Activated T-helper 1 cell treated with anti-CD3 and anti-CD28 coated beads, Interleukin-12 subunit alpha, Interleukin-12 subunit beta, Interleukin-2, Interleukin-4 antibody, amounts not matched to agents 30 ng/mL and 10 ng/mL and 1 ng/mL, durations not matched to agents 14 hours and 24 hours and 36 hours (primary cell): ENCODE data around the gene AKR1A1. TPM values are rescaled to one million over a fixed set of nuclear protein-coding genes. Genes with fewer than 3 reads are reported as not detected.
A peak's percentile ranks its signal among the peaks of the same experiment; 100 is the strongest.
"Not testable (repeated sequence)": the region's sequence is repeated elsewhere in the genome, so short reads cannot be mapped to it uniquely, and the experiment has no call there.

Source experiments
- DNase-seq: peaks from one replicate; pipeline ENCODE4 v3.0.0; 2021; ENCODE audit warnings: low spot score
- H3K27ac Mint-ChIP-seq: one replicate; pipeline ENCODE4 v1.8.0; 2021; ENCODE audit warnings: mild to moderate bottlenecking, mixed read lengths
- H3K27me3 Mint-ChIP-seq: one replicate; pipeline ENCODE4 v1.8.0; 2022; ENCODE audit warnings: mild to moderate bottlenecking, moderate library complexity, mixed read lengths; ENCODE audit not compliant: insufficient read depth
- H3K36me3 Mint-ChIP-seq: one replicate; pipeline ENCODE4 v1.8.0; 2021; ENCODE audit warnings: low read depth, mixed read lengths
- H3K4me1 Mint-ChIP-seq: one replicate; pipeline ENCODE4 v1.8.0; 2021; ENCODE audit warnings: low read depth, mixed read lengths
- H3K4me3 Mint-ChIP-seq: one replicate; pipeline ENCODE4 v1.8.0; 2021; ENCODE audit warnings: mild to moderate bottlenecking, moderate library complexity, mixed read lengths
- H3K9me3 Mint-ChIP-seq: one replicate; pipeline ENCODE4 v1.8.0; 2021; ENCODE audit warnings: mixed read lengths
- intact Hi-C: fragments of 100-400 bp; cut with micrococcal nuclease; formaldehyde crosslinking; loops from one replicate; pipeline ENCODE4 v1.15.1; 2024
- total RNA-seq: library from RNA; stranded (reverse); gene quantifications from 2 replicates; pipeline ENCODE4 v1.2.3, GENCODE V29; 2022

AKR1A1 gene
- total RNA-seq, 1 donor from 2014 or later, result 194 TPM

DNA sequence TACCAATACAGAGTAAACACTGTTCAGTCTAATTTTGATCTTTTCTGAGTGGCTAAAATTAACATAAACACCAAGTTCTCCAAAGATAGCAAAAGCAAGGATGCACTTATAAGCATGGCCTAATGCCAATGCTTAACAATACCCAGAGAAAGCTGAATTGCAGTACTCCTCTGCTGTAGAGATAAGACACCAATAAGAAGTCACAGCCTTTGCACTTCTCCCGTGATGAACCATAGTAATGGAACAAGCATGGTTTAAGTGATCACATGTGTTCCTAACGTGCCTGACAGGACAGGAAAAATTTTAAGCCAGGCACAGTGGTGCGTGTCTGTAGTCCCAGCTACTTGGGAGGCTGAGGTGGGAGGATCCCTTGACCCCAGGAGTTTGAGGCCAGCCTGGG is 34.6 kb upstream of the AKR1A1 start:
- H3K27ac Mint-ChIP-seq, result peak overlapping the region; percentile 50
- peaks cover 52% of the 10 kb centered on the region for H3K4me1 Mint-ChIP-seq
- H3K36me3 Mint-ChIP-seq, result peaks cover 59% of the 10 kb centered on the region
- no peak overlapping the region for H3K4me3 Mint-ChIP-seq
- no peaks in the 10 kb centered on the region for H3K27me3 Mint-ChIP-seq
- no peak for DNase-seq
- intact Hi-C loops, result no loop called here
- no peaks in the 10 kb centered on the region for H3K9me3 Mint-ChIP-seq

- Mint-ChIP-seq H3K9me3 (no peaks in the 10 kb centered on the region), H3K27me3 (no peaks in the 10 kb centered on the region), H3K4me1 (peaks cover 49% of the 10 kb centered on the region), H3K27ac (peak overlapping the region; percentile 50), H3K4me3 (no peak overlapping the region), H3K36me3 (peaks cover 55% of the 10 kb centered on the region)
- DNase-seq, result no peak
- intact Hi-C loops, result no loop called here
These were observed 34.2 kb upstream of the AKR1A1 start for GRCh38 chr1:45516465-45516864.

DNA sequence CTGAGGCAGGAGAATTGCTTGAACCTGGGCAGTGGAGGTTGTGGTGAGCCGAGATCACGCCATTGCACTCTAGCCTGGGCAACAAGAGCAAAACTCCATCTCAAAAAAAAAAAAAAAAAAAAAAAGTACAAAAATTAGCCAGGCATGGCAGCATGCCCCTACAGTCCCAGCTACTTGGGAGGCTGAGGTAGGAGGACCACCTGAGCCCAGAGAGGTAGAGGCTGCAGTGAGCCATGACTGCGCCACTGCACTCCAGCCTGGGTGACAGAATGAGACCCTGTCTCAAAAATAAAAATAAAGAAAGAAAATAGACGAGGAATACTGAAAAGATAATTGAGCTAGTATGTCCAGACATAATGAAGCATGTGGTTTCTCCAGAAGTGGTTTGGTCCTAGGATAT is 32.3 kb upstream of the AKR1A1 start:
- H3K27ac Mint-ChIP-seq, H3K9me3 Mint-ChIP-seq, intact Hi-C loops, DNase-seq, H3K27me3 Mint-ChIP-seq: not testable (repeated sequence)
- peak overlapping the region; percentile 98 for H3K4me3 Mint-ChIP-seq
- peaks cover 48% of the 10 kb centered on the region for H3K36me3 Mint-ChIP-seq
- H3K4me1 Mint-ChIP-seq, result peaks cover 58% of the 10 kb centered on the region

- no peaks in the 10 kb centered on the region for H3K27me3 Mint-ChIP-seq
- peaks cover 58% of the 10 kb centered on the region for H3K4me1 Mint-ChIP-seq
- DNase-seq, result no peak
- intact Hi-C loops, result no loop called here
- H3K4me3 Mint-ChIP-seq, result peak overlapping the region; percentile 98
- no peaks in the 10 kb centered on the region for H3K9me3 Mint-ChIP-seq
- peaks cover 43% of the 10 kb centered on the region for H3K36me3 Mint-ChIP-seq
- H3K27ac Mint-ChIP-seq, result no peak overlapping the region
These were observed 31.7 kb upstream of the AKR1A1 start for GRCh38 chr1:45518910-45519309.

DNA sequence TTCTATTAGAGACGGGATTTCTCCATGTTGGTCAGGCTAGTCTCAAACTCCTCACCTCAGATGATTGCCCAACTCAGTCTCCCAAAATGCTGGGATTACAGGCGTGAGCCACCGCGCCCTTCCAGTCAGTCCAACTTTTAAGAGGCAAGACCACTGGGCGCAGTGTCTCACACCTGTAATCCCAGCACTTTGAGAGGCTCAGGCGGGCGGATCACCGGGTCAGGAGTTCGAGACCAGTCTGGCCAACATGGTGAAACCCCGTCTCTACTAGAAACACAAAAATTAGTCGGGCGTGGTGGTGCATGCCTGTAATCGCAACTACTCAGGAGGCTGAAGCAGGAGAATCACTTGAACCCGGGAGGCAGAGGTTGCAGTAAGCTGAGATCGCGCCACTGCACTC is 30.9 kb upstream of the AKR1A1 start:
- H3K9me3 Mint-ChIP-seq, DNase-seq, H3K27me3 Mint-ChIP-seq, H3K27ac Mint-ChIP-seq: not testable (repeated sequence)
- intact Hi-C loops, result loop anchor here (2.0 to 5.0 kb wide), 3 partner anchors 51 to 712 kb away; partner anchors contain the start of genes BTBD19, DYNLT4, GPBP1L1 and TMEM69
- H3K4me1 Mint-ChIP-seq, result peaks cover 54% of the 10 kb centered on the region
- H3K36me3 Mint-ChIP-seq, result peaks cover 34% of the 10 kb centered on the region
- H3K4me3 Mint-ChIP-seq, result peak overlapping the region; percentile 98

DNA sequence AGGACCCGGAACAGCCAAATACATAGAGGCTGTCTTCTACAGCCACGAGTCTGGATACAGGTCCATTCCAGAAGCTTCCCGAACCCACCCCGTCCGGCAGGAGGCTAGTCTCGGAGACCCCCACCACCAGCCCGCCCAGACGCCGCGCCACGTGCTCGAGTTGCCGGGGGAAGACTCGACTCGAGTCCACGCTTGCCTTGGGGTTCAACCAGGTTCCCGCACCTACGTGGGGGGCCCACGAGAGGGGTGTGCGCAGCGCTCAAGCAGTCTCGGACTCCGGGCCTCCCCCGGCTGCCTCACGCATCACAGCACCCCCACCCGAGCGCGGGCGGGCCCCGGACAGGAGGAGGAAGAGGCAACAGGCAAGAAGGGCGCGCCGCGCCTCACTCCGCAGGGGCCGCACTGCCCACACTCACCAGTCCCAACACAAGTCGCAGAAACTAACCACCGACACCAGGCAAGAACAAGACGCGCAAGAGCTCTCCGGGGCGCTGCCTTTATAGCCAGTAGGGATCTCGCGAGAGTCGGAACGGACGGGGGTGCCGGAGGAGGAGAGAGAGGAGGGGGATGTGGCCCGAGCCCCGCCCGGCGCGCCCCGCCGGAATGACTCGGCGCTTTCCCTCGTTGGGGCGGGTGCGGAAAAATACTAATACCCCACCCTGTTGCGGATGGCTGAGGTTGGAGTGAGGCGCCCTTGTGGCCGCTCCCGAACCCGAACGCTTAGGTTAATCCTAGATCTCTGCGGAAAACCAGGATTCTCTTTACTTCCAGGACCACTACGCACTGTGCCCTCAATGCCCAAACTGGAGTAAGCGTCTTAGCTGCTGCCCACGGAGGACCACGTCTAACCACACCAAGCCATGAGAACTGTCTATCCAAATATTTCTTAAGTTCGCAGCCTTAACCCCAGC is 29.0 kb upstream of the AKR1A1 start, which contains the start of gene PRDX1:
PRDX1 (minus strand) TSS at position 472 of the 911 bp plus-strand sequence. CDS start 2,841 bp downstream, outside the sequence.
- Mint-ChIP-seq H3K4me3 (peak within 1 kb of the TSS; percentile 98), H3K9me3 (no peaks in the 10 kb centered on the region), H3K27me3 (peaks cover 2% of the 10 kb centered on the region), H3K36me3 (peaks cover 16% of the 10 kb centered on the region), H3K4me1 (peaks cover 44% of the 10 kb centered on the region), H3K27ac (peak within 1 kb of the TSS; percentile 91)
- peak; percentile 97 for DNase-seq
- intact Hi-C loops, result loop anchor here (1.0 to 5.0 kb wide), 11 partner anchors 9 to 791 kb away; partner anchors contain the start of genes AKR1A1, BTBD19, CCDC163 and DYNLT4

- H3K4me3 Mint-ChIP-seq, result peak overlapping the region; percentile 98
- H3K4me1 Mint-ChIP-seq, result peaks cover 38% of the 10 kb centered on the region
- H3K27me3 Mint-ChIP-seq, result peaks cover 4% of the 10 kb centered on the region
- H3K36me3 Mint-ChIP-seq, result peaks cover 10% of the 10 kb centered on the region
- no peaks in the 10 kb centered on the region for H3K9me3 Mint-ChIP-seq
- DNase-seq, result no peak
- peak overlapping the region; percentile 91 for H3K27ac Mint-ChIP-seq
- intact Hi-C loops, result loop anchor here (2.0 to 5.0 kb wide), 4 partner anchors 32 to 792 kb away; partner anchors contain the start of genes BTBD19, DYNLT4, GPBP1L1 and RNU5D-1
These were observed 28.1 kb upstream of the AKR1A1 start for GRCh38 chr1:45522324-45523104.

GRCh38 chr1:45523516-45523915 is 27.1 kb upstream of the AKR1A1 start:
- H3K36me3 Mint-ChIP-seq, DNase-seq, H3K27me3 Mint-ChIP-seq, H3K9me3 Mint-ChIP-seq: not testable (repeated sequence)
- Mint-ChIP-seq H3K4me1 (peaks cover 36% of the 10 kb centered on the region), H3K27ac (peak overlapping the region; percentile 91), H3K4me3 (peak overlapping the region; percentile 98)
- intact Hi-C loops, result loop anchor here (2.0 to 5.0 kb wide), 4 partner anchors 33 to 793 kb away; partner anchors contain the start of genes BTBD19, DYNLT4, GPBP1L1 and RNU5D-1

DNA sequence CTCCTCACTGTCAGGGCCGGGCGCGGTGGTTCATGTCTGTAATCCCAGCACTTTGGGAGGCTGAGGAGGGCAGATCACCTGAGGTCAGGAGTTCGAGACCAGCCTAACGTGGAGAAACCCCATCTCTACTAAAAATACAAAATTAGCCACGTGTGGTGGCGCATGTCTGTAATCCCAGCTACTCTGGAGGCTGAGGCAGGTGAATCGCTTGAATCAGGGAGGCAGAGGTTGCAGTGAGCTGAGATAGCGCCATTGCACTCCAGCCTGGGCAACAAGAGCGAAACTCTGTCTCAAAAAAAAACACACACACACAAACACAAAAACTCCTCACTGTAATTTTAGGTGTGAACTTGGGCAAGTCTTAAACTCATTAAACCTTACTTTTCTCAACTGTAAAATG is 26.7 kb upstream of the AKR1A1 start:
- not testable (repeated sequence) for H3K27me3 Mint-ChIP-seq, H3K27ac Mint-ChIP-seq, H3K36me3 Mint-ChIP-seq, DNase-seq, H3K4me3 Mint-ChIP-seq, H3K9me3 Mint-ChIP-seq
- H3K4me1 Mint-ChIP-seq, result peaks cover 32% of the 10 kb centered on the region
- intact Hi-C loops, result loop anchor here (2.0 to 5.0 kb wide), 4 partner anchors 33 to 793 kb away; partner anchors contain the start of genes BTBD19, DYNLT4, GPBP1L1 and RNU5D-1

DNA sequence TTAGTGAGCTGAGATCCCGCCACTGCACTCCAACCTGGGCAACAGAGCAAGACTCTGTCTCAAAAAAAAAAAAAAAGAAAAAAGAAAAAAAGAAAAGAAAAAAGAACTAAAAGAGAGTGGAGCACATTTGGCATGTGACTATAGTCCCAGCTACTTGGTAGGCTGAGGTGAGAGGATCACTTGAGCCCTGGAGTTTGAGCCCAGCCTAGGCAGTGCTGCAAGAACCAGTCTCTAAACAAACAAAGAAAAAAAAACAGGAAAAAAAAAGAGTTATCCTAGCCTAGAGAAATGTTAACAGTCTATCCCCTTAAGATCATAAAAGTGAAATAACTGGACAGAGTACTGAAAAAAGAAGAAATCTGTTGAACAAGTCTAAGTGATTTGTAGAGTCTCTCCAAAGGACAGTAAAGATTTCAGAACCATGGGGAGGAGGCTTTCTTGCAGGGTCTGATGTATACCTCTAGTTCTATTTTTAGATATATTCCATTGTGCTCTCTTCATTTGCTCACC is 24.4 kb upstream of the AKR1A1 start:
- Mint-ChIP-seq H3K4me3 (no peak overlapping the region), H3K27ac (no peak overlapping the region), H3K9me3 (no peaks in the 10 kb centered on the region), H3K4me1 (peaks cover 26% of the 10 kb centered on the region), H3K27me3 (peaks cover 4% of the 10 kb centered on the region), H3K36me3 (no peaks in the 10 kb centered on the region)
- no peak for DNase-seq
- intact Hi-C loops, result no loop called here

- Mint-ChIP-seq H3K9me3 (no peaks in the 10 kb centered on the region), H3K27me3 (peaks cover 6% of the 10 kb centered on the region), H3K36me3 (peaks cover 1% of the 10 kb centered on the region), H3K4me3 (no peak overlapping the region), H3K4me1 (peaks cover 9% of the 10 kb centered on the region), H3K27ac (no peak overlapping the region)
- DNase-seq, result no peak
- intact Hi-C loops, result no loop called here
These were observed 19.9 kb upstream of the AKR1A1 start for GRCh38 chr1:45530632-45531135.

DNA sequence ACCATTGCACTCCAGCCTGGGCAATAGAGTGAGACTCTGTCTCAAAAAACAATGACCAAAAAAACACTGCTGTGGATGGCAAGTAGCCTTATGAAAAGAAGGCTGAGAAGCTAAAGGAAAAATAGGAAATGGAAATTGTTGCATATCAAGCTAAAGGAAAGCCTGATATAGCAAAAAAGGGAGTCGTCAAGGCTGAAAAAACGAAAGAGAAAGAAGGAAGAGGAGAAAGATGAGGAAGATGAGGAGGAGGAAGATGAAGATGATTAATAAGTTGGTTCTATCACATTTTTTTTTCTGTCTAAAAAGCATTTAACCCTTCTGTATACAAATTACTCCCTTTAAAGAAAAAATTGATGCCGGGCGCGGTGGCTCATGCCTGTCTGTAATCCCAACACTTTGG is 18.8 kb upstream of the AKR1A1 start:
- intact Hi-C loops, result no loop called here
- Mint-ChIP-seq H3K9me3 (no peaks in the 10 kb centered on the region), H3K27me3 (peaks cover 3% of the 10 kb centered on the region), H3K36me3 (peaks cover 1% of the 10 kb centered on the region), H3K4me1 (peaks cover 19% of the 10 kb centered on the region), H3K27ac (peak overlapping the region; percentile 19), H3K4me3 (no peak overlapping the region)
- DNase-seq, result no peak
